NCI-H82 (cell line): Measurements from ENCODE around the gene RAVER1.

Experiments used
- DNase-seq: peaks from one replicate; lab custom pipeline; 2025; lab: John Stamatoyannopoulos, UW

The RAVER1 gene

DNA sequence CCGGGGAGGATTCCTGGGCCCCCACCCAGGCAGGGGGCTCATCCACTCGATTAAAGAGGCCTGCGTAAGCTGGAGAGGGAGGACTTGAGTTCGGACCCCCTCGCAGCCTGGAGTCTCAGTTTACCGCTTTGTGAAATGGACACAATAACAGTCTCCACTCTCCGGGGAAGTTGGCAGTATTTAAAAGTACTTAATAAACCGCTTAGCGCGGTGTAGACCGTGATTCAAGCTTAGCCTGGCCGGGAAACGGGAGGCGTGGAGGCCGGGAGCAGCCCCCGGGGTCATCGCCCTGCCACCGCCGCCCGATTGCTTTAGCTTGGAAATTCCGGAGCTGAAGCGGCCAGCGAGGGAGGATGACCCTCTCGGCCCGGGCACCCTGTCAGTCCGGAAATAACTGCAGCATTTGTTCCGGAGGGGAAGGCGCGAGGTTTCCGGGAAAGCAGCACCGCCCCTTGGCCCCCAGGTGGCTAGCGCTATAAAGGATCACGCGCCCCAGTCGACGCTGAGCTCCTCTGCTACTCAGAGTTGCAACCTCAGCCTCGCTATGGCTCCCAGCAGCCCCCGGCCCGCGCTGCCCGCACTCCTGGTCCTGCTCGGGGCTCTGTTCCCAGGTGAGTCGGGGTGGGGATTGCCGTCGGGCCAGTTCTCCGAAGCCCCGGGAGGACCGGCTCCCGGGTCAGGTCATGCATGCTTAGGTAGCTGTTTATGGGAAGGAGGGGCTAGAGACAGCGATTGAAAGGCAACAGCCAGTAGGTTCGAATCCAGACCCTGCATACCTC is 62.5 kb downstream of the RAVER1 start, which contains the start of gene ICAM1:
ICAM1 (plus strand) TSS at position 505 of the 779 bp plus-strand sequence; CDS start at position 545, 40 bp downstream.
- peak; percentile 47 for DNase-seq

DNA sequence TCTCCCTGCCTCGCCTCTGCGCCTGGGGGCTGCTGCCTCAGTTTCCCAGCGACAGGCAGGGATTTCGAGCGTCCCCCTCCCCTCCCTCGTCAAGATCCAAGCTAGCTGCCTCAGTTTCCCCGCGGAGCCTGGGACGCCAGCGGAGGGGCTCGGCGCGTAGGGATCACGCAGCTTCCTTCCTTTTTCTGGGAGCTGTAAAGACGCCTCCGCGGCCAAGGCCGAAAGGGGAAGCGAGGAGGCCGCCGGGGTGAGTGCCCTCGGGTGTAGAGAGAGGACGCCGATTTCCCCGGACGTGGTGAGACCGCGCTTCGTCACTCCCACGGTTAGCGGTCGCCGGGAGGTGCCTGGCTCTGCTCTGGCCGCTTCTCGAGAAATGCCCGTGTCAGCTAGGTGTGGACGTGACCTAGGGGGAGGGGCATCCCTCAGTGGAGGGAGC is 63.1 kb downstream of the RAVER1 start:
- DNase-seq, result no peak

DNA sequence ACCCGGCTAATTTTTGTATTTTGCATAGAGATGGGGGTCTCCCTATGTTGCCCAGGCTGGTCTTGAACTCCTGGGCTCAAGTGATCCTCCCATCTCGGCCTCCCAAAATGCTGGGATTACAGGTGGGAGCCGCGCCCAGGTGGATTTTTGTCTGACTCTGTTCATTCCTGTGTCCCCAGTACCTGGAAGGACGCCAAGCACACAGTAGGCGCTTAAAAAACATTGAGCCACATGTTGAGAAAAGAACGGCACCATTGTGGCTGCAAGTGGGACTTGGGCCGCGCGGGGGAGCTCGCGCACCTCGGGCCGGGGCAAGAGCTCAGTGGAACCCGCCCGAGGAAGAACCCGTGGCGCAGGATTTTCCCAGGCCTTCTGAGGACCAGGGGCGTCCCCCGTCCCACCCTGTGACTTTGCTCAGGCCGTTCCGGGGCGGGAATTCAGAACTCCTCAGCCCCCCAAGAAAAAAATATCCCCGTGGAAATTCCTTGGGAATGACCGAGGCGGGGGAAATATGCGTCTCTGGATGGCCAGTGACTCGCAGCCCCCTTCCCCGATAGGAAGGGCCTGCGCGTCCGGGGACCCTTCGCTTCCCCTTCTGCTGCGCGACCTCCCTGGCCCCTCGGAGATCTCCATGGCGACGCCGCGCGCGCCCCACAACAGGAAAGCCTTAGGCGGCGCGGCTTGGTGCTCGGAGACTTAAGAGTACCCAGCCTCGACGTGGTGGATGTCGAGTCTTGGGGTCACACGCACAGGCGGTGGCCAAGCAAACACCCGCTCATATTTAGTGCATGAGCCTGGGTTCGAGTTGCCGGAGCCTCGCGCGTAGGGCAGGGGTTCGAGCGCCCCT is 63.8 kb downstream of the RAVER1 start:
- DNase-seq, result peak; percentile 79

DNA sequence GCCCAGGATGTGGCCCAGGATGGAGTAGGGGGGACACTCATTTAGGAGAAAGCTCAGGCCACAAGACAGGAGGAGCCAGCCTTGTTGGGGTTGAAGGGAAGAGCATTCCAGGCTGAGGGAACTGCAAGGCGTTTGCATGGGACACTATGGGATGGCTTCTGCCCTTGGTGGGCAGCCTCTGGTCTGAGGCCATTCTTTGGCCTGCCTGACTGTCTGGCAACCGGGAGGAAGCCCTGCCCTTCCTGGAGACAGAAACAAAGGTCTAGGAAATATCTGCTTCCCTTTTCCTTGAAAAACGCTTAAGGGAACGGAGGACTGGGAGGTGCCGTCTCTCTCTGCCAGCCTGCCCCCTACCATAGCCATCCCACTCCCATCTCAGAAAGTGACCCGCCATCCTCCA is 65.3 kb downstream of the RAVER1 start:
- DNase-seq, result no peak

DNA sequence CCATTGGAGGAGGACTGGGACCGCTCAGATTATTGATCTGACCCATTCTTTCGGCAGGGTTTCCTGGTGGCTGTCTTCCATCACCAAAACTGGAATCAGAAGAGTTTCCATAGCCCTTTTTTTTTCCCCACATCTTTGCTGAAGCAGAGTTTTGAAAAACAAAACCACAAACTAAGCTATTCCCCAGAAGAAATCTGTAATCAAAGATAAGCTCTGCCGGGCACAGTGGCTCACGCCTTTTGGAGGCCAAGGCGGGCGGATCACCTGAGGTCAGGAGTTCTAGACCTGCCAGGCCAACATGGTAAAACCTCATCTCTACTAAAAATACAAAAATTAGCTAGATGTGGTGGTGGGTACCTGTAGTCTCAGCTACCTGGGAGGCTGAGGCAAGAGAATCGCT is 66.6 kb downstream of the RAVER1 start:
- no peak for DNase-seq
